MM.1S (cell line): Measurements from ENCODE around the gene FBXO42.

Source experiments
- CTCF ChIP-seq: fragments of 300-600 bp; sonication (generic); IDR thresholded peaks from 2 replicates; pipeline ENCODE4 v1.5.1; 2016; ENCODE audit warnings: antibody characterized with exemption, low read length, mixed read lengths
- EZH2 ChIP-seq: fragments of 300-600 bp; sonication (generic); optimal IDR thresholded peaks from 2 replicates; pipeline ENCODE3; 2017; ENCODE audit warnings: low read depth, mild to moderate bottlenecking, antibody characterized with exemption, low read length, mixed read lengths
- EZH2phosphoT487 ChIP-seq: fragments of 300-600 bp; sonication (generic); IDR thresholded peaks from 2 replicates; pipeline ENCODE4 v1.6.1; 2018; ENCODE audit warnings: antibody characterized with exemption, low read length

- no peak for TF ChIP-seq CTCF
- TF ChIP-seq EZH2phosphoT487: no peak
- no peak for TF ChIP-seq EZH2
Measured at GRCh38 chr1:16256478-16256877, 95.8 kb downstream of the FBXO42 start.
